WTC11 (cell line): ENCODE measurements around the gene GRK2. TPM values are rescaled to one million over a fixed set of nuclear protein-coding genes. Genes with fewer than 3 reads are reported as not detected.

Experiments used
- ATAC-seq: fragments of 200-7000 bp; cut with Tn5 transposase; 2 replicates; pipeline ENCODE4 v1.10.0; 2021; ENCODE audit warnings: mild to moderate bottlenecking, moderate library complexity
- CTCF ChIA-PET: fragments of 300-600 bp; sonication (Branson Sonifier 250); formaldehyde crosslinking; loops from one replicate; lab custom pipeline; 2021; ENCODE audit warnings: antibody characterized with exemption; lab: Charles Lee
- POLR2A ChIA-PET: fragments of 350-600 bp; sonication (Branson Sonifier 250); formaldehyde crosslinking; loops from one replicate; lab custom pipeline; 2021; ENCODE audit warnings: antibody characterized with exemption; lab: Charles Lee
- DNase-seq: peaks from one replicate; pipeline ENCODE4 v3.0.0; 2021; ENCODE audit warnings: low spot score
- H3K27ac Mint-ChIP-seq: 2 replicates; pipeline ENCODE4 v1.8.0; 2021; ENCODE audit warnings: mixed read lengths
- H3K27me3 Mint-ChIP-seq: 2 replicates; pipeline ENCODE4 v1.8.0; 2021; ENCODE audit warnings: low read depth, mild to moderate bottlenecking, moderate library complexity, mixed read lengths
- H3K36me3 Mint-ChIP-seq: 2 replicates; pipeline ENCODE4 v1.8.0; 2021; ENCODE audit warnings: mixed read lengths
- H3K4me1 Mint-ChIP-seq: 2 replicates; pipeline ENCODE4 v1.8.0; 2022; ENCODE audit warnings: mixed read lengths
- H3K4me3 Mint-ChIP-seq: 2 replicates; pipeline ENCODE4 v1.8.0; 2021; ENCODE audit warnings: mild to moderate bottlenecking, moderate library complexity, mixed read lengths
- H3K9me3 Mint-ChIP-seq: 2 replicates; pipeline ENCODE4 v1.8.0; 2021; ENCODE audit warnings: mixed read lengths
- ATF1 ChIP-seq: sonication (generic); formaldehyde crosslinking; IDR thresholded peaks from 2 replicates; pipeline ENCODE4 v1.8.1; 2023; ENCODE audit warnings: mild to moderate bottlenecking, moderate library complexity, missing genetic modification reagents
- ATF3 ChIP-seq: sonication (generic); formaldehyde crosslinking; conservative IDR thresholded peaks from 2 replicates; pipeline ENCODE4 v1.8.1; 2022; ENCODE audit warnings: mild to moderate bottlenecking, missing genetic modification reagents
- CREM ChIP-seq: sonication (generic); formaldehyde crosslinking; IDR thresholded peaks from 2 replicates; pipeline ENCODE4 v1.8.1; 2022; ENCODE audit warnings: mild to moderate bottlenecking, missing genetic modification reagents, moderate library complexity
- CTCF ChIP-seq: fragments of 200-600 bp; IDR thresholded peaks from 2 replicates; pipeline ENCODE4 v1.8.0; 2022; ENCODE audit warnings: antibody characterized with exemption
- ELF4 ChIP-seq: sonication (generic); formaldehyde crosslinking; IDR thresholded peaks from 2 replicates; pipeline ENCODE4 v1.8.1; 2022; ENCODE audit warnings: low read depth, mild to moderate bottlenecking, moderate library complexity, missing genetic modification reagents
- GRHL2 ChIP-seq: fragments of 250-450 bp; sonication (Bioruptor Pico); IDR thresholded peaks from 2 replicates; pipeline ENCODE4 v1.8.0; 2022; ENCODE audit warnings: mild to moderate bottlenecking, moderate library complexity; ENCODE audit not compliant: insufficient replicate concordance, severe bottlenecking
- MYBL2 ChIP-seq: sonication (generic); formaldehyde crosslinking; IDR thresholded peaks from 2 replicates; pipeline ENCODE4 v1.8.1; 2023; ENCODE audit warnings: mild to moderate bottlenecking, moderate library complexity, missing genetic modification reagents
- TEAD1 ChIP-seq: sonication (generic); formaldehyde crosslinking; IDR thresholded peaks from 2 replicates; pipeline ENCODE4 v1.8.0; 2022; ENCODE audit warnings: mild to moderate bottlenecking, missing genetic modification reagents
- USF2 ChIP-seq: sonication (generic); formaldehyde crosslinking; IDR thresholded peaks from 2 replicates; pipeline ENCODE4 v1.8.1; 2023; ENCODE audit warnings: mild to moderate bottlenecking, missing genetic modification reagents, moderate library complexity
- ZNF219 ChIP-seq: sonication (generic); formaldehyde crosslinking; IDR thresholded peaks from 2 replicates; pipeline ENCODE4 v1.8.0; 2023; ENCODE audit warnings: missing genetic modification reagents, mild to moderate bottlenecking, borderline replicate concordance
- ZNF317 ChIP-seq: sonication (generic); formaldehyde crosslinking; IDR thresholded peaks from 2 replicates; pipeline ENCODE4 v1.8.1; 2023; ENCODE audit warnings: low read depth, mild to moderate bottlenecking, moderate library complexity, missing genetic modification reagents, borderline replicate concordance
- ZNF423 ChIP-seq: fragments of 250-450 bp; sonication (Bioruptor Pico); IDR thresholded peaks from 2 replicates; pipeline ENCODE4 v2.1.2; 2022; ENCODE audit warnings: mild to moderate bottlenecking, moderate library complexity
- ZNF532 ChIP-seq: fragments of 250-450 bp; sonication (Bioruptor Pico); IDR thresholded peaks from 2 replicates; pipeline ENCODE4 v1.9.0; 2021; ENCODE audit warnings: mild to moderate bottlenecking, borderline replicate concordance
- ZNF671 ChIP-seq: fragments of 250-450 bp; sonication (Bioruptor Pico); IDR thresholded peaks from 2 replicates; pipeline ENCODE4 v1.8.0; 2021; ENCODE audit warnings: mild to moderate bottlenecking
- total RNA-seq: library from RNA; stranded (reverse); gene quantifications from 3 replicates; pipeline ENCODE4 v1.2.3, GENCODE V29; 2021

GRK2 gene
- total RNA-seq, 1 experiment from 2014 or later: 68.1 TPM

DNA sequence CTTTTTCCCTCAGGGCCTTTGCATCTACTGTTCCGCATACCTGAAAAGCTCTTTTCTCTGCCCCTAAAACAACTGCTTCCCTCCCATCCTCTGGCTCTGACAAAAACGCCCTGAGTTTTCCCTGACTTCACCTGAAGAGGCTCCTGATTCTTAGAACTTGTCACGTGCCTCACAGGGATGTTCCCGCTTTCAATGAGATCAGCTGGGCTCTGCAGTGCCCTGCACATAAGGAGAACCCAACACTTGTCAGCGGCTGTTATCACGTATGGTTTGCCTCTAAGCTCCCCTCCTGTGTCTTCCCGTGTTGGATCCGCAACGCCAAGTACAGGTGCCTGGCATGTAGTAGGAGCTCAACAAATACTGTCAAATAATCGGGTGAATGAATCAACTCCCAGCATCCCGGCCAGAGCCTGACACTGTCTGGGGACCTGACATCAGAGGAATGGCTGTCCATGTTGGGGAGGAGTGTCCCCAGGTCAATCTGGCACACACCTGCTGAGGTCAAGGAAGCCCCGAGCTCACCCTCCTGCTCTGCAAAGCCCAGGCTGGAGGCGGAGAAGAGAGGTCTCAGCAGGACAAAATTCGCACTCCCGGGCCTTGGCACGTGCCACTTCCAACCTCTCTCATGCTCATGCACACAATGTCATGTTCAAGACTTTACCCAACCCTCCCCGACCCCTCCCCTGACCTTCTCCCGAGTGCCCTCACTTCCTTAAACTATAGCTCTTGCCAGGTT lies 4.2 kb upstream of the GRK2 start:
- DNase-seq: no peak
- Mint-ChIP-seq H3K27ac (no peak overlapping the region; the same call in 1 of the 2 replicates), H3K27me3 (peaks cover 34% of the 10 kb centered on the region), H3K4me3 (peak overlapping the region; percentile 69), H3K9me3 (no peaks in the 10 kb centered on the region), H3K36me3 (0 out of 2 replicates have a peak, but pooled peaks cover 1% of the 10 kb centered on the region), H3K4me1 (peaks cover 18% of the 10 kb centered on the region)
- POLR2A ChIA-PET: interaction anchor here (0.6 to 1.5 kb wide), 4 partner anchors 15 to 258 kb away, joined by 3 to 7 read pairs (median 4); no protein-coding TSS in a partner anchor
- CTCF ChIA-PET: interaction anchor here (0.6 to 4.6 kb wide), 52 partner anchors 8 to 919 kb away, joined by 3 to 122 read pairs (median 5); partner anchors contain the start of genes ANKRD13D, KDM2A, POLD4 and PPP1CA
- no peak for ATAC-seq
- TF ChIP-seq ZNF219 (CRISPR knock-in tag) (no peak), USF2 (CRISPR knock-in tag) (peak; percentile 51; the same call in 1 of the 2 replicates)

DNA sequence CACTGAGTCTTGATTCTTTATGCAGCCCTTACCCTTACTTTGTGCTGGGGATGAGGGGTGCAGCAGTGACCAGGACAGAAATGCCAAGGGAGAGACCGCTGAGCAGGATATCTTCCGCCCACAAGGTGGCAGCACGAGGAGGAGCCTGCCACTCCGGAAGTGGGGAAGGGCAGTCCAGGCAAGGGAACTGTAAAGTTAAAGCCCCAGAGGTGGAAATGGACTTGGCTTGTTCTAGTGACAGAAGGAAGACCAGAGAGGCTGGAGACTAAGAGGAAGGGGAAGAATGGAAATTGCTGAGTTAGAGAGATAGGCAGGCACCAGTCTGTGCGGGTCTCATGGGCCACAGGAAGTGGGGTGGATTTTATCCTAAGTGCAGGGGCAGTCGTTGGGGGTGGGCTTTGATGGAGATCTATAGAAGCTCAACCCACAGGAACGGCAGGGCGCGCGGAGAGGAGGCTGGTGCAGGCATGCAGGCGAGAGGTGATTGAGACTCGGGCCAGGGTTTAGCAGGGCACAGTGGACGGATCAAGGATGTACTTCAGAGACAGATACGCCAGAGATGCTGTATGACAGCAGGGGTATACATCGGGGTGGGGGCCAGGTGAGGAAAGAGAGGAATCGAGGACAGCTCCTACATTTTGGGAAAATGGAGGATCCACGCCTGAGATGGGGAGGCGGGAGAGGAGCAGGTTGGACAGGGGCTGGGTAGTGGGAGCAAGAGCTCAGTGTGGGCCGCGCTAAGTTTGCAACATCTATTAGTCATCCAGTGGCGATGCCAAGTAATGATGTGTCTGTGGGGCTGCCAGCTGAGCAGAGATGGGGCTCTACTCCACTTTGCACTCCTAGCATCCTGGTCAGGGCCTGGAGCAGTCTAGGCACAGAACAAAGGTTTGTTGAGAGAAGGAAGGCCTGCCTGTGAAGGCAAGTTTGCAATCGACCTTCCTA lies 3.3 kb upstream of the GRK2 start:
- ChIA-PET CTCF (interaction anchor here (0.5 to 4.6 kb wide), 31 partner anchors 8 to 918 kb away, joined by 3 to 122 read pairs (median 5); partner anchors contain the start of genes ANKRD13D, KDM2A, POLD4 and PPP1CA), POLR2A (interaction anchor here (0.6 kb wide), 1 partner anchor 259 kb away, joined by 7 read pairs; no protein-coding TSS in a partner anchor)
- Mint-ChIP-seq H3K36me3 (no peaks in the 10 kb centered on the region), H3K4me3 (peak overlapping the region; percentile 52), H3K4me1 (peaks cover 27% of the 10 kb centered on the region), H3K9me3 (no peaks in the 10 kb centered on the region), H3K27ac (no peak overlapping the region; the same call in 1 of the 2 replicates), H3K27me3 (peaks cover 34% of the 10 kb centered on the region)
- peak; percentile 86 for DNase-seq
- ATAC-seq: peak; percentile 72
- TF ChIP-seq ATF1 (CRISPR knock-in tag): no peak
- TF ChIP-seq CTCF: peak; percentile 68

- ChIA-PET CTCF (interaction anchor here (1.3 to 4.6 kb wide), 4 partner anchors 24 to 57 kb away, joined by 3 to 122 read pairs (median 22); partner anchors contain the start of genes ANKRD13D and SSH3), POLR2A (no interaction called here)
- peaks cover 32% of the 10 kb centered on the region for H3K4me1 Mint-ChIP-seq
- no peaks in the 10 kb centered on the region for H3K36me3 Mint-ChIP-seq
- DNase-seq (no peak), ATAC-seq (no peak)
- H3K9me3 Mint-ChIP-seq: no peaks in the 10 kb centered on the region
- H3K27me3 Mint-ChIP-seq: peaks cover 34% of the 10 kb centered on the region
- no peak overlapping the region for H3K27ac Mint-ChIP-seq
- peak overlapping the region; percentile 8; the same call in 1 of the 2 replicates for H3K4me3 Mint-ChIP-seq
- TF ChIP-seq TEAD1 (CRISPR knock-in tag) (no peak), ZNF317 (CRISPR knock-in tag) (no peak), ZNF423 (CRISPR knock-in tag) (no peak), ATF3 (CRISPR knock-in tag) (no peak), MYBL2 (CRISPR knock-in tag) (no peak), ZNF671 (no peak), ELF4 (no peak), GRHL2 (CRISPR knock-in tag) (no peak), ZNF532 (no peak), CREM (CRISPR knock-in tag) (no peak)
These were observed 2.0 kb upstream of the GRK2 start for GRCh38 chr11:67264260-67264659.
